Measurements from ENCODE around the gene CASZ1. TPM values are rescaled to one million over a fixed set of nuclear protein-coding genes. Genes with fewer than 3 reads are reported as not detected.

The CASZ1 gene
- total RNA-seq, 1 donor from 2014 or later = 4.8 TPM

DNA sequence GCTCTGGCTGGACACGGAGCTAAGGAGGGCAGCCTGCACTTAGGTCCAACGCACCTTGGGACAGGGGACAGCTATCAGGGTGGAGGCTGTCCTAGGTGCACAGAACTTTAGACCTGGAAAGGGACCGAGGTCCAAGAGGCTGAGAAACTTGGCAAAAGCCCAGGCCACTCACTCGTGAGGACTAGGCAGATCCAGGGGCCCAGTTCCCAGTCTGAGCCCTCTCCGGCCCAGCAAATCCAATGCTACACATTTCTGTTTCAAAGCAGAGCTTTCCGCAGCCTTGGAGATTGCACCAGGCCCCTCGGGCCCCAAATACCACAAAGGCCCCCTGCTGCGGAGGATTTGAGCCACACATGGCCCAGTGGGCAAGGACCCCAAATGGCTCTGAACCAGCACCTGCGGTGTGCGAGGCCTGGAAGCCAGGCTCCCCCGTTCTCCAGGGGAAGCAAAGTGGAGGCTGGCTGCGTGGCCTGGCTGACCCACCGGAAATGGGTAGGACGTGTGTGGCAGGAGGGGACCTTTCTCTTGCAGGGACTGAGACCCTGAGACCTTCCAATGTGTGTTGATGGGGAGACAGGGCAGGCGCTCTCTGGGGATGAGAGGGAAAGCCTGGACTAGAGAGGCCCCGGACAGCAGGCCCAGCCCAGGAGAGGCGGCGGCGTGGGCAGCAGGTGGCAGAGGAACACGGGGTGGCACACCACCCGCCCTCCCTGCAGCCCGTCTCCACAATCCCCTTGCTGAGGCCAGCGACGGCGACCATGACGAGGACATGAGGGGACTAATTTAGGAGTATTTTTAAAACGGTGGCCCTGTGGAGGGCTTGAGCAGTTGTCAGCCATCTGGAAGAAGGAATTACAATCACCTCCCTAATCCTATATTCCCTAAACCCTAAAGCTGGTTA is 118.7 kb downstream of the CASZ1 start:
- peak; percentile 79 for ATAC-seq
- DNase-seq (ENCODE audit: low spot score) = peak; percentile 94

DNA sequence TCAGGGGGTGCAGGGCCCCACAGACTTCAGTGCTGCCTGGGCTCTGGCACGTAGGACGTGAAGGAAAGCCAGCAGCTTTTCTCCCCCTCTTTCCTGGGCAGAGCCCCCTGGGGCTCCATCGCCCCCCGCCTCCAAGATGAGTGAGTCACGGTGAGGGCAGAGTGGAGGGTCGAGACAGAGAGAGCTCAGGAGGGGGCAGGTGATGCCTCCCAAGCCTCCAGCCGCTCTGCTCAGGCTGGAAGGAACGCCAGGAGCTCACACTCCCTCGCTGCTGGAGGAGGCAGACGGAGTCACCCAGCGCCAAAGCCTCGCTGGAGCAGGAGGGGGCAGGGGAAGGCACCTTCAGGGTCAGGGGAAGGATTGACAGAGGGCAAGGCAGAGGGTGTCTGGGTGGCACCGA is 119.5 kb downstream of the CASZ1 start:
- ATAC-seq (peak; percentile 3), DNase-seq (ENCODE audit: low spot score) (no peak)

DNA sequence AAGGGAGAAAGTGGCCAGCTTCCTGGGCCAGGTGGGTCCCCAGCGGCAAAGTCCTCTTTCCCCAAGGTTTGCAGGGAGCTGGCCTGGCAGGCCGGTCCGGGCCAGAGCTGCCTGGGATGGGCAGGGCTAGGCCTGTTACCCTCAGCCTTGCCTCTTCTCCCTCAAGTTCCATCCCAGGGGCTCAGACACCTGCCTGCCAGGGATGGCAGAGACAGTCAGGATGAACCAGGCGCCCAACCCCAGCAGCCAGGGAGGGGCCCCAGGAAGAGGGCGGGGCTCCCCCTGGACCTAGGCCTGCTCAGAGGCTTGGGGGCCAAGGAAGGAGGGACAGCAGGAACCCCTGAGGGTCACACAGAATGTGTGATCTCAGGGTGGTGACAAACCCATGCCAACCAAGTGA is 120.6 kb downstream of the CASZ1 start:
- ATAC-seq (no peak), DNase-seq (ENCODE audit: low spot score) (no peak)

DNA sequence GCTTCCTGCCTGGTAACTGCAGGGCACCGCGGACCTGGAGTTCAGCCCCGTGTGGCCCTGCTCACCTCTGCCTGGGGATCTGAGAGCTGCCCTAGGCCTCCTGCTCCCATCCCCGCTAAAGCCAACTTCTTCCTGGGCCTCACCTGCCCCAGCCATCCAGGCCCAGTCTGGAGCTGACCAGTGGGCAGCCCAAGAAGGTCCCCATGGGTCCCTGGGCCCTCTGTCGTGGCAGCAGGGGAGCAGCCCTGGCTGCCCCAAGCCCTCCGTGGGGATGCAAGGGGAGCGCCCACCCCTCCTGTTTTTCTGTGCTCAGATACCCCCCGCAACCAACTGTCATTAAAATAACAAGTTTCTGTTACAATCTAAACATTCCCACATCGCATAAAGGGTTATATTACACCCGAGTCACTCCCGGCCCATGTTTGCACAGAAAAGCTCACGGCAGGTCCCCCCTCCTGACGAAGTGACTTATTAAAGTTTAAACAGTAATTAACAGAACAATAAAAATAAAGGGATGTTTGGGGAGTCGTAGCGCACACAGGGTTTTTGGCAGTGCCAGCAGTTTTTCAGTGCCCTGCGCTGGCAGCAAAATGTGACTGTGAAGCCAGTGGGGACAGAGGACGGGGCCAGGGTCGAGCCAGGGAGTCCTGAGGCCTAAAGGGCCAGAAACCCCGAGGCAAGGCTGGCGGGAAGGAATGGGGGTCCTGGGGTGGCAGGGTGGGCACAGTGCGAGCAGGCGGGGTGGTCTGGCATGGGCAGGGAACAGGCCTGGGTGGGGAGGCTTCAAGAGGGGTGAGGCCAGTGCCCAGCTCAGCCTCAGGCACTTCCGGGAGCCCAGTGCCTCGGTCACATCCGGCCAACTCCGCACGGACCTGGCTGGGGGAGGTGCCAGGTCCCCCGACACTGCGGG is 121.5 kb downstream of the CASZ1 start:
- ATAC-seq (peak; percentile 67), DNase-seq (ENCODE audit: low spot score) (peak; percentile 73)

DNA sequence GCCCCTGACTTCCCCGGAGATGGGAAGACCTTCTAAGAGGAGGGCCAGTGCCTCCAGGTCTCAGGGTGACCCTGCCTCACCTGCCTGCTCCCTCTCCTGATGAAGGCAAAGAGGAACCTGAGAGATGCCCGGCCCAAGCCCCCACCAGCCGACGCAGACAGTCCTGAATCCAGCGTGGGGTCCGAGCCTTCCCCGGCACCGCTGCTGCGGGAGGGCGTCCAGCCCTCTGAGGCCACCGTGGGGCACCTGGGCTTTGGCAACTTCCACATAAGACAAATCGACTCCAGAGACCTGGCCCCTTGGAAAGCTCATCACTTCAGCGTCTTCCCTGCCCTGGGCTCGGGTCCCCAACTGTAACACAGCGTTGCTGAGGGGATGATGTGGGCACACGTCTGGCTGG is 122.2 kb downstream of the CASZ1 start:
- no peak for ATAC-seq
- DNase-seq (ENCODE audit: low spot score) = no peak

DNA sequence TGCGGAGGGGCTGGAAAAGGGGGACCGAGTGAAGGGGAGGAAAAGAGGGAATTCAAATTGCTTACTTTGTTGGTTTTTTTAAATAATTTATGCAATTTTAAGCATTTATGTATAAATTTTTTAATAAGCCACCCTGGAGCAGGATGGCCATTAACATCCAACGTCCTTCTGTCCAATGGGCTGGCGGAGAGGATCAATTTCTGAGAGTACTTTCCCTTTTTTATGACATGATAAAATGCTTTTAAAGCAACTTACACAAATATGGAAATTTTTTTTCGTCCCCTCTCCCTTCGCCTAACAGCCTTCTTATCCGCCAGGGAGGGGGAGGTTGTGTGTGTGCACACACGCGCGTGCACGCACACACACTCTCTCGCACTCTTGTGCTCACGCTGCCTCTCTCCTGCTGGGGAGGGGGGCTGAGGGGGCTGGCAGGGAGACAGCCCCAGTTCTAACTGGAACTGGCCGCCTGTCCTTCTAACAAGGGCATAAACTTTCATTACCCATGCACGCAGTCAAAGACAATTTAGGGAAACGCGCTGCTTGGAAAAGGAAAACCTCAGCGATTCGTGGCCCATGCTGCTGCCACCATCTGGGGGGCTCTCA is 123.2 kb downstream of the CASZ1 start:
- ATAC-seq (no peak), DNase-seq (ENCODE audit: low spot score) (no peak)

DNA sequence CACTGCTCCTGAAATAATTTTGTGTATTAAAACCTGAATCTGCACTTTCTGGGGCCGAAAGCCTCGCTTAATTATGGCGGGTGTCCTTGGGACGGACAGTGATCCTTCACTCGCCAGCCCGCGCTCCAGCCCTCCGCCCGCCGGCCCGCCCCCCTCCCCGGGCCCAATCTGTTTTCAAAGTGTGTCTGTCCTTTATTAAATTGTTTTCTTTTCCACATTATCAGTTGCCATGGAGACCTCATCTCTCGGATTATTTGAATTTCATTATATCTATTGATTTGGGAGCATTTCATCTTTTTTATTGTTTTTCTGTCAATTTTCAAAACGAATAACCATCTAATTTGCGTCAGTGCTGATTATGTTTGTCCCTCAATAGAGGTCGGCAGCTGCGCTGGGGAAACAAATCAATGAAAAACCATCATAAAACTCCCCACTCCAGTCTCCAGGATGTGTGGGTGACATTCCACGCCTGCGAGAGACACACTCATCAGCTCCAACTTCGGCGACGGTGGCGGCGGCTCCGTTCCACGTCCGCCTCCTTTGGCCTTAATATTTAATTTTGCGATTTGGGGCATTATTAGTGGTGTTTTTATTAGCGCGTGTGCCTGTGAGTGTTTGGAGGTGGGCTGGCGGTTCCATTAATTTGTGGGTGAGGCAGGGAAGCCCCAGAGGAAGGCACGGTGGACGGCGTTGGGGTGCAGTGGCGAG is 123.9 kb downstream of the CASZ1 start:
- ATAC-seq = no peak
- no peak for DNase-seq (ENCODE audit: low spot score)

DNA sequence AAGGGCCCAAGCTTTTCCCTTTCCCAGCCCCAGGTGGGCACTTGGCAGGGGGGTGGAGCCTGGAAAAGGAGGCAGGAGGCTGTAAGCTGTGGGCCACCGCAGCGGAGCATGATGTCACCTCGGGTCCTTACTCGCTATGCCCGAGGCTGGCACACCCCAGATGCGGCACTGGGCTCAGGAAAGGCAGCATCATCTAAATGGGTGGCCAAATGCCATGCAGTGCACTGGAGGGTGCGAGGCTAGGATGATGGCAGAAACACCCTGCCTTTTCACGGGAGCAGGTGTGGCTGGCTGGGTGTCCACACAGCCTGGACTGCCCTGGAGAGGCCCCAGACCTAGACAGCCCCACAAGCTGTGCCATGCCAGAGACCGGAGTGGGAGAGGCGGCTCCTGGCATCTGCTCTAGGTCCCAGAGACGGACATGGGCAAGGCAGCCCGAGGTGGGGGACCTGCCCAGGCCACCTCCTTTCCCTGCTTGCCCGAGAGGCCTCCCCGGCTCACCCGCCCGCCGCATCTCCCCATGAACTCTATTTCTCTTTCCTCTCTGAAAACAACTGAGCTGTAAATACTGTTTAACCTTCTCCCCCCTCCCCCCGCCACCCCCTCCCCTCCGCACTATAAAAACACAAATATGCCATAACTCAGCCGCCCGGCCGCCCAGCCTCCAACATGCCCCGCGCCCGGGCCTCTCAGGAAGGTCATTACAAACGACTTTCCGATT is 124.7 kb downstream of the CASZ1 start:
- no peak for DNase-seq (ENCODE audit: low spot score)
- ATAC-seq = no peak

DNA sequence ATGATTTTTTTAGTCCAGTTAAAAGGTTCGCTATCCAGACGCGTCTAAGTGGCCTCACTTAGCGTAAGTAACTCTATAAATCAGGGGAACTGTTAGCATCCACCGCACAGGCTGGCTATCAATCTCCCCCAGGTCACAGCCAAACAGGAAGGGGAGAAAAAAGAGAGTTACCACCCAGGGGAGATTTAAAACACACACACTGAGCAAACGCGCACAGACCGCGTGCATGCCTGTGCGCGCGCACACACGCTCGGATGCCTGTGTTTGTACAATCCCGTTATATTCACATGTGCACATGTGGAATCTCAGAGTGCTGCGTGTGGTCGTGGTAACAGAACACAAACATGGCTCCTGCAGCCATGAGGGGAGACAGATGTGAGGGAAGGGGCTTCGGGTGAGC is 125.4 kb downstream of the CASZ1 start:
- DNase-seq (ENCODE audit: low spot score) = no peak
- no peak for ATAC-seq

DNA sequence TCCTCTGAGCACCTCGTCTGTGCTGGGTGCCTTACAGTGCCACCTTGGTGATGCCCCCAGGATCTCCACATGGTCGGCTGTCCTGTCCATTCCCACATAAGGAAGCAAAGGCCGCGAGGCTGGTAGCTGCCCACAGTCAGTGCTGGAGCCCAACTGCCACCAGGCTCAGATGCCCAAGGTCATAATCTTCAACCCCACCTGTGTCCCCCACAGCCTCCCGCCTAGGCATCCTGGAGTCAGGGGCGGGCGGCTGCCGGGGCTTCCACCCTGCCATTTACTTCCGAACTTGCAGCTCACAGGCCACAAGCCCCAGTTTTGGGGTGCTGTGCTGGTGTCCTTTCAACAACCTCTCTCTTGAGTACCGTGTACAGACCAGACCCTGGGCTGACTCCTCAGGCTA is 126.3 kb downstream of the CASZ1 start:
- ATAC-seq (no peak), DNase-seq (ENCODE audit: low spot score) (no peak)

DNA sequence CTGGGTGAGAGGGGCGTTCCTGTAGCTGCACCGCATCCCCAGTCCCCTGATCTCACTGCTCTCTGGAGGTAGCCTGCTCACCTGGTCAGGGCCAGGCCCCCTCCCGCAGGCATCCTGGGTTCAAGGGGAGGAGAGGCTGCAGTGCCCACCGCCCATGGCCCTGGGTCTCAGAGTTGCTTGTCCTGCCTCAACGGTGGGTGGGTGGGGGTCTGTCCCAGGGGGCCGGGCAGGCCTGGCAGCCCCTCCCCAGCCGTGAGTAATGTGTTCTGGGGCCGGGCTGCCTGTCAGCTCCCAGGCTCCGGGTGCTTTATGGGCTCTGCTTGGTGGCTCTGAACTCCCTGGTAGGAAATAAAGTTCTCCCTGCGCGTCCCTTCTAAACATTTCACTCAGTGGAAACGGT is 126.9 kb downstream of the CASZ1 start:
- ATAC-seq = no peak
- no peak for DNase-seq (ENCODE audit: low spot score)

DNA sequence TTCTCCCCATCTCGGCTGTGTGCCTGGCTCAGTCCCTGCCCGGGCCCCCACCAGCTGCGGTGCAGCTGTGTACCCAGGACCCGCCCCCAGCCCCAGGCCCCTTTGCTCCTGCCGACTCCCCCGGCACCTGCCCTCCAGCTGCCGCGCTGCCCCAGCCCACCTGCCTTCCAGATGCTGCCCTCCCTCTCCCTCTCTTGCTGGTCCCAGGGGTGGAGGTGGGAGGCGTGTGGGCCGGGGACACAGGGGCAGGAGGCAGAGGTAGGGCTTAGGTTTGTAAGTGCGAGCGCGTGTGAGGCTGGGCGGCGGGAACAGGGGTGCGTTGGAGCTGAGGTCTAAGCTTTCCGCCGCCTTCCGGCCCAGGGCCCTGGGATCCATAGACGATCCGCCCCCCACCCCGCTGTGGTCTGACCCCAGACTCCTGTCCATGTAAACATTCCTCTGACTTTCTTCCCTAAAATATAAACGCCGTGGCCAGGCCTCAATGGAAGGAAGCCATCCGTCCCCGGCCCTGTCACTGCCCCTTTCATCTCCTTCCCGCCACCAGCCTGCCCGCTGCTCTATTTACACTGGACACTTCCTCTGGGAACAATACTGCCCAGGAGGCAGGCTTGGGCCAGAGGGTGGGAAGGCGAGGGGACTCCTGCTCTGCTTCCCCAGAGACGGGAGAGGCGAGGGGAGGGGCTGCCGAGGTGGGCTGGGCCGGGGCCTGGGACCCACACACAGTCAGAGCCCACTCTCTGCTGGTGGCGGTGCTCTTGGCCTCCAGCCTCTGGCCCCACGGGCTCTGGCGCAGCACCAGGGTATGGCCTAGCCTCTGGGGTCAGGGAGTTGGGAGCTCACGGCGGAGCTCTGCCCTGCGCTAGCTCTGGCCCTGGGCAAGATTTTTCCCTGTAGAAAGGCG is 128.3 kb downstream of the CASZ1 start:
- DNase-seq (ENCODE audit: low spot score) (peak; percentile 80), ATAC-seq (peak; percentile 62)

DNA sequence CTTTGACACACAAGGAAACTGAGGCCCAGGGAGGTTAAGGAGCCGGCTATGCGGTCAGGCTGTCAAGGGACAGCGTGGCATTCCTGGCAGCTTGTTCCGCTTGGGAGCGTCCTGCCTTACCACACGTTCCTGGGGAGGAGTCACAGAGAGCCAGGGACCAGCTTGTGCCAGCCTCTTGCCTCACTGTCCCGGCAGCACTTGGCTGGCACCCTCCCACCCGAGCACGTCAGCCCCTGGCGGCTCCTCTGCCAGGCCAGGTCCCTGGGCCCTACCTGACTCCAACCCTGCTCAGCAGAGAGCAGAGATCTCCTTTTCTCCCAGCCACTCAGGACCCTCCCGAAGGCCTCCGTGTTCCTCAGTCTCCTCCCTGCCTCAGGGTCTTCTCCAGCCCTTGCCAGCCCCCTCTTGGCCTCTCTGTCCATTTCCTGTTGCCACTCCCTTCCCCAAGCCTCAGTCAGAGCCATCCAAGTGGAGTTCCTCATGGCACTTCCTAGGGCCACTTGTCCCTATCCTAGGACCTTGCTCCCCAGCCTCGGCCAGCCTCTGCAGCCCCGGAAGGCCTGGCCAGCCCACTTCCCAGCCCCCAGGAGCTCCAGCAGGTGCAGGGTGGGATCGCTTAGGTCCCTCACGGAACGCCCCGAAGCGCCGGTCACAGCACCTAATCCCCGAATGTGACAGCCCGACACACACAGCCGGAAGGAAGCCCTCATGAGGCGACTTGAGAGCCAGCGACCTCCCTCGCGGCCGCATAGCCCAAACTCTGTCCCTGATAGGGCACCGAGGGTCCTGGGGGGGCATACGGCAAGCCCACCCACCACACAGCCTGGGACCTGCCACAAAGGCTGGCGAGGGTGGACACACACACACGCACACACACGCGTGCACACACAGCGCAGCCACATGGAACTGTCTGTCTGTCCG is 130.3 kb downstream of the CASZ1 start:
- ATAC-seq (peak; percentile 64), DNase-seq (ENCODE audit: low spot score) (peak; percentile 93)

DNA sequence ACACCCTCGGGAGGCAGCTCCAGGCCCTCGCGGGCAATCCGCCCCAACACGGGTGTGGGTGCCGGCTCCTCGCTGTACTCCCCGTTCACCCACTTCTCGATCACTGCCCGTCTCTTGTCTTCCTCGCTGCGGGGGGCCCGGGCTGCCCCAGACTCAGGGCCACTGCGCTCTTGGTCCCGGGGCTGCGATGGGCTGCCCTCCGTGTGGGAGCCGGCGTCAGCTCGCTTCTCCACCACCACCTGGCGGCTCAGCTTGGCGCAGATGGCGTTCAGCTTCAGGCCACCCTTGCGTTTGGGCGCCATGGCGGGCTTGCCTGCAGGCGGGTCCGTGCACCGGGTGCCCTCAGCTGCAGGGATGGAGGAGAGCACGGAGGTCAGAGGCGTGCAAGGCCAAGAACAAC is 131.2 kb downstream of the CASZ1 start:
- ATAC-seq (no peak), DNase-seq (ENCODE audit: low spot score) (no peak)

DNA sequence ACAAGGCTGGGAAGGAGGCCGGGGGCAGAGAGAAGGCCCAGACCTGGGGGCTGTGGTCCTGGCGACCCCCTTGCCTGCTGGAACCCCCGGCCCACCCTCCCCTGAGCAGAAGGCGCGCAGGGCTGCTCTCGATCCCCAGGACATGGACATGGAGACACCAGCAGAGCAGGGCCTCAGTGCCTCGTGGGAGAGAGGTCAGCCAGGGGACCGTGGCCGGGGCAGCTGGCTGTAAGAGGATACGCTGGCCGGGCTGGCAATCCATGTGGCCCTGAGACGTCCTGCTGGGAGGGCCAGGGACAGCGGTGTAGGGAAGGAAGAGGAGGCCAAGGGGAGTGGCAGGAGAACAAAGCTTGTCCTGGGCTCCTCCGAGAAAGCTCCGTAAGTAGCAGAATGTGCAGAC is 132.2 kb downstream of the CASZ1 start:
- DNase-seq (ENCODE audit: low spot score) (peak; percentile 91), ATAC-seq (peak; percentile 74)

DNA sequence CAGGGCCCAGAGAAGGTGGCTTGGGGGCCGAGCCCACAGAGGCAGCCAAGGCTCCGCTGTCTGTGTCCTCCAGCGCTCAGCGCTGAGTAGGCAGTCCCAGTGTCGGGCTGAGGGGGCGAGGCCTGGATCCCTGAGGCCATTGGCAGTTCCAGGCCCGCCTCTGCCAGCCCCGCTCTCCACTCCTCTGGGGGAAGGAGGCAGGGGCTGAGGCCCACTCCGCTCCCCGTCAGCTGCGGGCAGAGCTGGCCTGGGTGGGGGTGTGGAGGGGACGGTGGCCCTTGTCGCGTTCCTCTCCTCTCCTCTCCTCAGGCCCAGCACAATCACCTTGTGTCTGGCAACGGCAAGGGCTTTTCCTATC is 132.8 kb downstream of the CASZ1 start:
- DNase-seq (ENCODE audit: low spot score) (peak; percentile 83), ATAC-seq (peak; percentile 75)

DNA sequence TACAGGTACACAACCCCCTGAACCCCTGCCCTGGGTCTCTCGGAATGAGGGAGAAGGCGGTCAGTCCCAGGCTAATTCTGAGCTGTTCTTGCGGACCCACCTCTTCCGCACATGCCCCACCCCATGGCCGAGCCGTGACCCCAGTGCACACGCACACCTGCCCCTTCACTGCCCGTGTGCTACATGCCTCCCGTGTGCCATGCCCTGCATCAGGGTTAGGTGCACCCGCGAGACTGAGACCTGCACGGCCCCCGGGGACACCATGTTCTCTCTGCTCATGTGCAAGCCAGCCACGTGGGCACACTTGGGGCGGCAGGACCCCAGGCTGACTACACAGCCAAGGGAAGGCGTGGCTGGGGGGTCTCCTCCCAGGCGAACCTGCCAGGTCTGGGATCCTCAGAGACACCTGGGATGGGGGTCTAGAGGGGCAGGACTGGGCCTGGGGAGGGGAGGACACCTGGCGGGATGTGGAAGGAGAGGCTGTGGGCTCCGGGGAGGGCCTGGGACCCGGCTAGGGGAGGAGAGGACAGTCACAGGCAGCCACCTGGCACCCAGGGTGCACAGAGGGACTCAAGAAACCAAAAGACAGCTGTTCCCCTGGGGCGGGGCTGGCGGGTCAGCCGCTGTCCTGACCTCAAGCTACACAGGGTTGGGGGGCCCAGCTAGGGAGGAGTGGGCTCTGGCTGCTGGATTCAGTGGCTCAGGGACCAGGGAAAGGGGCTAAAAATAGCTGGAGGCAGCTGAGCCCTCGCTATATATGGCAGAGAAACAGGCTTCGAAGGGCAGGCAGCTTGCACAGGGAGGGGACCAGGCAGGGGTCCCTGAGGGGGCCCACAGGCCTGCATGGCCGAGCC is 133.4 kb downstream of the CASZ1 start:
- DNase-seq (ENCODE audit: low spot score) (no peak), ATAC-seq (no peak)
